ENCODE data around the gene TMEM203.

- TF ChIP-seq CTCF (conservative IDR thresholded peaks at IDR 0.05; ENCODE audit: low read depth, low read length) (no peak), EZH2 (IDR thresholded peaks at IDR 0.05; ENCODE audit: low read length, unreplicated experiment) (no peak)
These were observed 46.1 kb downstream of the TMEM203 start for GRCh38 chr9:137159105-137160053.

Data from PC-3 (cell line).